GM12892 (cell line): ENCODE results near the gene HPCAL1.

Experiments used
- POLR2A ChIP-seq: IDR thresholded peaks from 2 replicates; pipeline ENCODE4 v1.6.1; 2011; ENCODE audit warnings: low read depth, low read length, control low read depth
- POLR2AphosphoS5 ChIP-seq: IDR thresholded peaks from 2 replicates; pipeline ENCODE4 v1.6.1; 2011; ENCODE audit warnings: low read depth, low read length, control low read depth
- TAF1 ChIP-seq: IDR thresholded peaks from 2 replicates; pipeline ENCODE4 v1.6.1; 2011; ENCODE audit warnings: low read depth, mild to moderate bottlenecking, control low read depth, low read length, borderline replicate concordance

DNA sequence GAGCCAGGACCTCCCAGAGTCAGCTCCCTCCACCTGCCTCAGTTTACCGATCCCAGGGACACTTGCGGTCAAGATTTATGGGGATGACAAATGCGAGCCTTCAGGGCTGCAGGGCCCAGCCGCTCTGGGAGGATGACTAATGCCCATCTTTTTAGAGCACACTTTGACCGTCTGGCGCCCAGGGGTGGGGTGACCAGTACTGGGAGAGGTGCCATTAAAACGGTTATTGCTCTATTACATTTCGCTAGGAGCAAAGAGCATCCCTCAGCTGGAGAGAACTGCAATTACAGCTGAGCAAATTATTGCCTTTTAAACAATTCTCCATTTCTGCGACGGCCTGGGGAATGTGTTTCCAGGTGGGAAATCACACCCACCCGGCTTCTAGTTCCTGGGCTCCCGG is 42.6 kb upstream of the HPCAL1 start:
- no peak for TF ChIP-seq POLR2A
- no peak for TF ChIP-seq POLR2AphosphoS5
- no peak for TF ChIP-seq TAF1
